Tibial nerve (tissue), 3 donors: Measurements from ENCODE around the gene PEX14.

ENCODE experiments used
- POLR2A ChIP-seq, 2 donors: fragments of 450-650 bp; IDR thresholded peaks; one replicate each; pipeline ENCODE4 v1.6.1; 2017; ENCODE audit warnings: antibody characterized with exemption in 2 of 2, mild to moderate bottlenecking in 2 of 2, moderate library complexity in 2 of 2
- TF ChIP-seq, protein P1 (sequence below), 5 experiments: fragments of 200-600 bp in 3 of 5; fragments of 450-650 bp in 2 of 5; sonication (generic) in 3 of 5; IDR thresholded peaks; one replicate each; pipeline ENCODE4 v1.5.1; 2016 to 2019; ENCODE audit warnings: antibody characterized with exemption in 5 of 5, mild to moderate bottlenecking in 3 of 5, moderate library complexity in 2 of 5

DNA sequence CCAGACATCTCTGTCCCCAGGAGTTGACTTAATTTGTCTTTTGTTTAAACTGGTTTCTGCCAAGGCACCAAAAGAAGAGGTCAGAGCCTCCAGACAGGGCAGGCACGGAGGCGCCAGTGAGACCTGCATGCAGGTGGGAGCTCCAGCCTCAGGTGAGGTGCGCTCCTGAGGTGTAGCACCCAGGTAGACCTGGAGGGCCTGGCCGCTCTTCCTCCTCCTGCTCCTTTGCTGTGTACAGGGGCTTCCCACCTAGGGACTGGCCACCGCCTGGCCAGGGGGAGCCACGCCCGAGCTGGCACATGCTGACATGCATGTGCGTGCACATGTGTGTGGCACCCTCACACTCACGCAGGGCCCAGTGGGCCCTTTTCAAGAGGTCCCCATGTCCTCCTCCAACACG is 158.7 kb downstream of the PEX14 start:
- no peak for TF ChIP-seq POLR2A (IDR thresholded peaks at IDR 0.05)
- TF ChIP-seq, protein P1, sequence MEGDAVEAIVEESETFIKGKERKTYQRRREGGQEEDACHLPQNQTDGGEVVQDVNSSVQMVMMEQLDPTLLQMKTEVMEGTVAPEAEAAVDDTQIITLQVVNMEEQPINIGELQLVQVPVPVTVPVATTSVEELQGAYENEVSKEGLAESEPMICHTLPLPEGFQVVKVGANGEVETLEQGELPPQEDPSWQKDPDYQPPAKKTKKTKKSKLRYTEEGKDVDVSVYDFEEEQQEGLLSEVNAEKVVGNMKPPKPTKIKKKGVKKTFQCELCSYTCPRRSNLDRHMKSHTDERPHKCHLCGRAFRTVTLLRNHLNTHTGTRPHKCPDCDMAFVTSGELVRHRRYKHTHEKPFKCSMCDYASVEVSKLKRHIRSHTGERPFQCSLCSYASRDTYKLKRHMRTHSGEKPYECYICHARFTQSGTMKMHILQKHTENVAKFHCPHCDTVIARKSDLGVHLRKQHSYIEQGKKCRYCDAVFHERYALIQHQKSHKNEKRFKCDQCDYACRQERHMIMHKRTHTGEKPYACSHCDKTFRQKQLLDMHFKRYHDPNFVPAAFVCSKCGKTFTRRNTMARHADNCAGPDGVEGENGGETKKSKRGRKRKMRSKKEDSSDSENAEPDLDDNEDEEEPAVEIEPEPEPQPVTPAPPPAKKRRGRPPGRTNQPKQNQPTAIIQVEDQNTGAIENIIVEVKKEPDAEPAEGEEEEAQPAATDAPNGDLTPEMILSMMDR (IDR thresholded peaks at IDR 0.05), result no peak
